ENCODE results near the gene PHC2. TPM values are rescaled to one million over a fixed set of nuclear protein-coding genes. Genes with fewer than 3 reads are reported as not detected.

PHC2 gene
- total and polyA plus RNA-seq, 9 of the 15 experiments (the other 6 are each of a cell fraction or from before 2014, with no cell fraction given), result 3.1 to 67.6 (median 34.6) TPM

DNA sequence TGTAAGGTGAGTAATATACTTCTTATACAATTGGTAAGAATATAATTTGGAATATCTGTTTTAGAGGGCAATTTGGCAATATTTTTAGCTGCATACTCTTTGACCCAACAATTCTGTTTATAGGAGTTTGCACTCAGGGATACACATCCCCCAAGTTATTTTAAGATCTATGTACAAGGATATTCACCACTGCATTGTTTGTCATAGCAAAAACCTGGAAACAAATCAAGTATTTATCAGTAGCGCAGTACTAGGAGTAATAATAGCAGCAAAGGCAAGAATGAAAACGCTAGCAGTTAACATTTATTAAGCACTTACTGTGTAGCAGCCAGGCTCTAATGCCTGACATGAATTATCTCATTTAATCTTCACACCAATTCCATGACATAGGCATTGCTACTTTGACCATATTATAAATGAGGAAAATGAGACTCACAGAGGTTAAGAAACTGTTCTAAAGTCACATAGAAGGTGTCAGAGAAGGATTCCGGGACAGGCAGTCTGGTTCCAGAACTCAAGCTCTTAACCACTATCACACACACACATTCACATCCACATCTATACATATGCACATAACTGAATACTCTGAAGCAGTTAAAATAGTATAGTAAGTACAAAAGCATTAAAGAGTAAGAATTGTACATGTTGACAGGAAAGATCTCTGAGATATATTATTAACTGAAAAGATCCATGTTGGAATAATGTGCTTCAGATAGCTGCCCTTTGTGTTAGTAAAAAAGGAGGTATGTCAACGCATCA, 30.6 kb downstream of the PHC2 start:
- intact Hi-C loops (cut with micrococcal nuclease) (no loop called here), in situ Hi-C loops (cut with MboI) (no loop called here)
- Histone ChIP-seq H3K27me3 (ENCODE audit: control insufficient read depth in 2 of 2, insufficient read depth in 2 of 2, low read length in 2 of 2) (0 out of 5 replicates have a peak, but pooled peaks cover 0 to 2% of the 10 kb centered on the region in 2 experiments), H3K9me3 (replicated peaks; ENCODE audit: control insufficient read depth, insufficient read depth, low read depth, low read length) (no peaks in the 10 kb centered on the region), H3K27ac (ENCODE audit: extremely low read depth, low read depth, low read length) (no peak overlapping the region), H4K20me1 (replicated peaks; ENCODE audit: control insufficient read depth, insufficient read depth, low read length) (no peaks in the 10 kb centered on the region), H3K9me1 (ENCODE audit: control insufficient read depth, insufficient read depth, low read length) (no peaks in the 10 kb centered on the region), H3K9ac (ENCODE audit: insufficient read depth in 1 of 2, low read depth in 2 of 2, low read length in 2 of 2) (no peak overlapping the region), H2AFZ (ENCODE audit: low read depth, low read length) (no peak overlapping the region), H3K4me2 (ENCODE audit: insufficient read depth, low read length) (no peak overlapping the region), H3K79me2 (ENCODE audit: control insufficient read depth, insufficient read depth, low read length) (no peaks in the 10 kb centered on the region), H3K4me1 (replicated peaks in 1 of 2; ENCODE audit: control insufficient read depth in 2 of 2, insufficient read depth in 2 of 2, low read length in 2 of 2) (peaks cover 5 to 24% of the 10 kb centered on the region in 2 experiments; a peak in 4 of 5 replicates), H3K36me3 (ENCODE audit: control insufficient read depth, insufficient read depth, low read length) (no peaks in the 10 kb centered on the region), H3K4me3 (no peak overlapping the region)
- ChIA-PET CTCF (ENCODE audit: low intra/inter-chr PET ratio) (no interaction called here), POLR2A (interaction anchor here (0.6 kb wide), 1 partner anchor 975 kb away, joined by 3 read pairs; no protein-coding TSS in a partner anchor)
- no peak for DNase-seq (ENCODE audit: extremely low read depth in 1 of 4, low spot score in 3 of 4)
- no TSS peak for BruUV-seq (replicated peaks)
- 33% methylated on average over 4 of the region's 4 CpGs for WGBS (ENCODE audit: insufficient coverage, low coverage, missing lambda C conversion rate)
- no peak for FAIRE-seq
- no peak for ATAC-seq
- TF ChIP-seq, protein P1, sequence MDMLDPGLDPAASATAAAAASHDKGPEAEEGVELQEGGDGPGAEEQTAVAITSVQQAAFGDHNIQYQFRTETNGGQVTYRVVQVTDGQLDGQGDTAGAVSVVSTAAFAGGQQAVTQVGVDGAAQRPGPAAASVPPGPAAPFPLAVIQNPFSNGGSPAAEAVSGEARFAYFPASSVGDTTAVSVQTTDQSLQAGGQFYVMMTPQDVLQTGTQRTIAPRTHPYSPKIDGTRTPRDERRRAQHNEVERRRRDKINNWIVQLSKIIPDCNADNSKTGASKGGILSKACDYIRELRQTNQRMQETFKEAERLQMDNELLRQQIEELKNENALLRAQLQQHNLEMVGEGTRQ (CRISPR knock-in tag; IDR thresholded peaks at IDR 0.05), result no peak
- TF ChIP-seq CBX2 (IDR thresholded peaks at IDR 0.05; ENCODE audit: insufficient read depth, low read length, poor library complexity, severe bottlenecking), result no peak
- no peak for TF ChIP-seq SP1 (CRISPR knock-in tag; IDR thresholded peaks at IDR 0.05)
- no peak for TF ChIP-seq NCOA4 (IDR thresholded peaks at IDR 0.05; ENCODE audit: partially characterized antibody)
- TF ChIP-seq ADNP (tag; IDR thresholded peaks at IDR 0.05), result no peak
- TF ChIP-seq JUND (IDR thresholded peaks at IDR 0.05; ENCODE audit: borderline replicate concordance, low read depth, low read length), result no peak
- TF ChIP-seq JUND (tag; IDR thresholded peaks at IDR 0.05; ENCODE audit: borderline replicate concordance, low read depth, low read length), result no peak
- TF ChIP-seq TCF7L2 (IDR thresholded peaks at IDR 0.05; ENCODE audit: low read depth, low read length), result no peak
- TF ChIP-seq NR3C1 (CRISPR knock-in tag; IDR thresholded peaks at IDR 0.05), result no peak
- TF ChIP-seq ARID2 (IDR thresholded peaks at IDR 0.05), result no peak
- TF ChIP-seq KLF13 (tag; IDR thresholded peaks at IDR 0.05; ENCODE audit: borderline replicate concordance, low read depth), result no peak
- no peak for TF ChIP-seq TCF7 (IDR thresholded peaks at IDR 0.05; ENCODE audit: borderline replicate concordance)
- no peak for TF ChIP-seq GATA2 (CRISPR knock-in tag; IDR thresholded peaks at IDR 0.05)
- TF ChIP-seq HOXB6 (CRISPR knock-in tag; IDR thresholded peaks at IDR 0.05; ENCODE audit: borderline replicate concordance), result no peak
- no peak for TF ChIP-seq RBM22 (IDR thresholded peaks at IDR 0.05; ENCODE audit: low read depth, low read length, poor library complexity, severe bottlenecking)
- no peak for TF ChIP-seq TAF1 (IDR thresholded peaks at IDR 0.05; ENCODE audit: control insufficient read depth, extremely low read depth, insufficient read depth, low read length, severe bottlenecking)
- no peak for TF ChIP-seq GATAD2A (IDR thresholded peaks at IDR 0.05)

Measured in K562 (cell line).